AG20443 (cell line): Measurements from ENCODE around the gene IGSF11.
"Not testable (repeated sequence)": the region's sequence is repeated elsewhere in the genome, so short reads cannot be mapped to it uniquely, and the experiment has no call there.

Experiments
- DNase-seq: peaks from one replicate; pipeline ENCODE4 v3.0.0; 2012; ENCODE audit warnings: low spot score, mixed read lengths

Gene IGSF11

GRCh38 chr3:119034256-119035013 lies at the start of gene IGSF11:
Gene IGSF11 (minus strand): TSS chr3:119034846. CDS start chr3:119034582, 264 bp downstream.
- DNase-seq, result peak; percentile 89

GRCh38 chr3:119080364-119080763 lies 45.7 kb upstream of the IGSF11 start:
- DNase-seq, result no peak

GRCh38 chr3:119073258-119074001 lies 38.8 kb upstream of the IGSF11 start:
- no peak for DNase-seq

GRCh38 chr3:119072451-119072850 lies 37.8 kb upstream of the IGSF11 start:
- not testable (repeated sequence) for DNase-seq

- DNase-seq, result no peak
These were observed 35.1 kb upstream of the IGSF11 start for GRCh38 chr3:119069725-119070124.

- DNase-seq, result no peak
These were observed 28.8 kb upstream of the IGSF11 start for GRCh38 chr3:119063471-119063870.

- DNase-seq, result no peak
These were observed 28.2 kb upstream of the IGSF11 start for GRCh38 chr3:119062892-119063291.

GRCh38 chr3:119044593-119044992 lies 9.9 kb upstream of the IGSF11 start:
- no peak for DNase-seq

- no peak for DNase-seq
These were observed 7.5 kb upstream of the IGSF11 start for GRCh38 chr3:119042162-119042561.

GRCh38 chr3:119035014-119035346 lies 334 bp upstream of the IGSF11 start:
- no peak for DNase-seq

GRCh38 chr3:119033393-119034255 lies 1.0 kb downstream of the IGSF11 start:
- no peak for DNase-seq

- DNase-seq, result no peak
These were observed 9.4 kb downstream of the IGSF11 start for GRCh38 chr3:119025171-119025795.

GRCh38 chr3:119019767-119020518 lies 14.7 kb downstream of the IGSF11 start:
- DNase-seq, result no peak

- no peak for DNase-seq
These were observed 15.8 kb downstream of the IGSF11 start for GRCh38 chr3:119018690-119019463.

GRCh38 chr3:119015942-119016341 lies 18.7 kb downstream of the IGSF11 start:
- no peak for DNase-seq

- no peak for DNase-seq
These were observed 20.7 kb downstream of the IGSF11 start for GRCh38 chr3:119013951-119014350.

- no peak for DNase-seq
These were observed 23.1 kb downstream of the IGSF11 start for GRCh38 chr3:119011528-119011927.

- DNase-seq, result no peak
These were observed 37.5 kb downstream of the IGSF11 start for GRCh38 chr3:118997190-118997589.

GRCh38 chr3:118991775-118992174 lies 42.9 kb downstream of the IGSF11 start:
- no peak for DNase-seq

- DNase-seq, result no peak
These were observed 43.7 kb downstream of the IGSF11 start for GRCh38 chr3:118990823-118991560.
